Caco-2 (cell line): ENCODE results near the gene TTC23. TPM values are rescaled to one million over a fixed set of nuclear protein-coding genes. Genes with fewer than 3 reads are reported as not detected.

ENCODE experiments used
- BruUV-seq: library from RNA; stranded (reverse); fragments of 400-500 nt; replicated peaks from 2 replicates; lab custom pipeline; 2021; lab: Mats Ljungman, UMichigan
- CTCF ChIA-PET: fragments of 300-600 bp; sonication (Branson Sonifier 250); formaldehyde crosslinking; loops from one replicate; lab custom pipeline; 2022; ENCODE audit warnings: antibody characterized with exemption; lab: Charles Lee
- POLR2A ChIA-PET: fragments of 300-600 bp; sonication (Branson Sonifier 250); formaldehyde crosslinking; loops from one replicate; lab custom pipeline; 2022; ENCODE audit warnings: antibody characterized with exemption; lab: Charles Lee
- DNase-seq, 2 experiments: peaks; one replicate each; pipeline versions ENCODE4 v3.0.0 to v3.0.0-alpha.2; 2020 to 2022
- H3K27me3 ChIP-seq: replicated peaks from 2 replicates; pipeline ENCODE4 v1.6.0; 2011; ENCODE audit warnings: low read length; ENCODE audit not compliant: control insufficient read depth, insufficient read depth
- H3K36me3 ChIP-seq: 2 replicates; pipeline ENCODE4 v1.5.1; 2011; ENCODE audit warnings: low read length; ENCODE audit not compliant: control insufficient read depth, insufficient read depth
- H3K4me1 ChIP-seq: fragments of 250-450 bp; sonication (Bioruptor Pico); 2 replicates; pipeline ENCODE4 v1.5.1; 2020; ENCODE audit warnings: mild to moderate bottlenecking
- H3K4me3 ChIP-seq: 2 replicates; pipeline ENCODE4 v1.5.1; 2011; ENCODE audit warnings: low read depth, mild to moderate bottlenecking, control low read depth, low read length
- H3K9me3 ChIP-seq: fragments of 250-450 bp; sonication (Bioruptor Pico); 2 replicates; pipeline ENCODE4 v1.5.1; 2020; ENCODE audit warnings: mild to moderate bottlenecking, moderate library complexity
- H3K27ac Mint-ChIP-seq: one replicate; pipeline ENCODE4 v1.8.0; 2022; ENCODE audit warnings: mixed read lengths; ENCODE audit not compliant: unreplicated experiment
- H3K27me3 Mint-ChIP-seq: one replicate; pipeline ENCODE4 v1.8.0; 2022; ENCODE audit warnings: mixed read lengths; ENCODE audit not compliant: insufficient read depth, unreplicated experiment
- H3K36me3 Mint-ChIP-seq: one replicate; pipeline ENCODE4 v1.8.0; 2022; ENCODE audit warnings: mild to moderate bottlenecking, mixed read lengths; ENCODE audit not compliant: insufficient read depth, unreplicated experiment
- H3K4me1 Mint-ChIP-seq: one replicate; pipeline ENCODE4 v1.8.0; 2022; ENCODE audit warnings: low read depth, mixed read lengths; ENCODE audit not compliant: unreplicated experiment
- H3K4me3 Mint-ChIP-seq: one replicate; pipeline ENCODE4 v1.8.0; 2022; ENCODE audit warnings: mild to moderate bottlenecking, moderate library complexity, mixed read lengths; ENCODE audit not compliant: unreplicated experiment
- H3K9me3 Mint-ChIP-seq: one replicate; pipeline ENCODE4 v1.8.0; 2022; ENCODE audit warnings: mixed read lengths; ENCODE audit not compliant: unreplicated experiment
- intact Hi-C: fragments of 100-400 bp; cut with micrococcal nuclease; formaldehyde crosslinking; loops from one replicate; pipeline ENCODE4 v1.10.0; 2022; ENCODE audit not compliant: unreplicated experiment
- total RNA-seq: library from RNA; stranded (reverse); gene quantifications from 2 replicates; pipeline ENCODE4 v1.2.3, GENCODE V29; 2022
- TF ChIP-seq, protein P1 (sequence below), 2 experiments: fragments of 200-600 bp in 1 of 2; IDR thresholded peaks; 1 replicate in 1 of 2; 2 replicates in 1 of 2; pipeline versions ENCODE4 v1.5.1 to v1.8.0; 2011 to 2022; ENCODE audit warnings: antibody characterized with exemption in 1 of 2, control low read depth in 1 of 2, inconsistent platforms in 1 of 2, low read depth in 1 of 2, low read length in 1 of 2, mild to moderate bottlenecking in 1 of 2, moderate library complexity in 1 of 2; ENCODE audit not compliant: insufficient read depth in 1 of 2, severe bottlenecking in 1 of 2, unreplicated experiment in 1 of 2

Gene TTC23
- total RNA-seq, 1 experiment from 2014 or later, result 10.8 TPM

DNA sequence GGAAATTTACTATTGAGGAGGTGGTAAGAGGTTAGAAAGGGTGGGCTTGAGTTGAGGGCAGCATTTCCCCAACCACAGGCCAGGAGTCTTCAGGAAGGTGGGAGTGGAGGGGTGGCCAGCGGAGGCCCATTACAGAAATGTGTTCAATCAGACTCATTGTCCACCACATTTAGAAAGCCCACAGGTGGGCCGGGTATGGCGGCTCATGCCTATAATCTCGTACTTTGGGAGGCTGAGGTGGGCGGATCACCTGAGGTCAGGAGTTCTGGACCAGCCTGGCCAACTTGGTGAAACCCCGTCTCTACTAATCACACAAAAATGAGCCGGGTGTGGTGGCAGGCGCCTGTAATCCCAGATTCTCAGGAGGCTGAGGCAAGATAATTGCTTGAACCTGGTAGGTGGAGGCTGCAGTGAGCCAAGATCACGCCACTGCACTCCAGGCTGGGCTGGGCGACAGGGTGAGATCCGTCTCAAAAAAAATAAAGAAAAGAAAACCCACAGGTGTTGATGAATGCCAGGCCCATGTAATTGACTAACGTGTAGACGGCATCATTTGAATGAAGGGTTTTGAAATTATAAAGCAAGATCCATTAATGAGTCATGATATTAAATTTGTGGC, 156.7 kb downstream of the TTC23 start:
- POLR2A ChIA-PET, result no interaction called here
- H3K4me3 Mint-ChIP-seq, result no peak overlapping the region
- no peaks in the 10 kb centered on the region for H3K9me3 ChIP-seq
- intact Hi-C loops, result no loop called here
- BruUV-seq, result no TSS peak
- H3K9me3 Mint-ChIP-seq, result no peaks in the 10 kb centered on the region
- H3K27ac Mint-ChIP-seq, result no peak overlapping the region
- H3K36me3 Mint-ChIP-seq, result no peaks in the 10 kb centered on the region
- no peak for DNase-seq
- no peaks in the 10 kb centered on the region for H3K27me3 ChIP-seq
- H3K4me1 Mint-ChIP-seq, result no peaks in the 10 kb centered on the region
- CTCF ChIA-PET, result no interaction called here
- TF ChIP-seq, protein P1, sequence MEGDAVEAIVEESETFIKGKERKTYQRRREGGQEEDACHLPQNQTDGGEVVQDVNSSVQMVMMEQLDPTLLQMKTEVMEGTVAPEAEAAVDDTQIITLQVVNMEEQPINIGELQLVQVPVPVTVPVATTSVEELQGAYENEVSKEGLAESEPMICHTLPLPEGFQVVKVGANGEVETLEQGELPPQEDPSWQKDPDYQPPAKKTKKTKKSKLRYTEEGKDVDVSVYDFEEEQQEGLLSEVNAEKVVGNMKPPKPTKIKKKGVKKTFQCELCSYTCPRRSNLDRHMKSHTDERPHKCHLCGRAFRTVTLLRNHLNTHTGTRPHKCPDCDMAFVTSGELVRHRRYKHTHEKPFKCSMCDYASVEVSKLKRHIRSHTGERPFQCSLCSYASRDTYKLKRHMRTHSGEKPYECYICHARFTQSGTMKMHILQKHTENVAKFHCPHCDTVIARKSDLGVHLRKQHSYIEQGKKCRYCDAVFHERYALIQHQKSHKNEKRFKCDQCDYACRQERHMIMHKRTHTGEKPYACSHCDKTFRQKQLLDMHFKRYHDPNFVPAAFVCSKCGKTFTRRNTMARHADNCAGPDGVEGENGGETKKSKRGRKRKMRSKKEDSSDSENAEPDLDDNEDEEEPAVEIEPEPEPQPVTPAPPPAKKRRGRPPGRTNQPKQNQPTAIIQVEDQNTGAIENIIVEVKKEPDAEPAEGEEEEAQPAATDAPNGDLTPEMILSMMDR (IDR thresholded peaks at IDR 0.05; ENCODE audit: insufficient read depth in 1 of 2, low read depth in 1 of 2, low read length in 1 of 2, severe bottlenecking in 1 of 2, unreplicated experiment in 1 of 2), result no peak
- H3K4me1 ChIP-seq, result no peaks in the 10 kb centered on the region
- no peak overlapping the region for H3K4me3 ChIP-seq
- no peaks in the 10 kb centered on the region for H3K36me3 ChIP-seq
- H3K27me3 Mint-ChIP-seq, result no peaks in the 10 kb centered on the region

DNA sequence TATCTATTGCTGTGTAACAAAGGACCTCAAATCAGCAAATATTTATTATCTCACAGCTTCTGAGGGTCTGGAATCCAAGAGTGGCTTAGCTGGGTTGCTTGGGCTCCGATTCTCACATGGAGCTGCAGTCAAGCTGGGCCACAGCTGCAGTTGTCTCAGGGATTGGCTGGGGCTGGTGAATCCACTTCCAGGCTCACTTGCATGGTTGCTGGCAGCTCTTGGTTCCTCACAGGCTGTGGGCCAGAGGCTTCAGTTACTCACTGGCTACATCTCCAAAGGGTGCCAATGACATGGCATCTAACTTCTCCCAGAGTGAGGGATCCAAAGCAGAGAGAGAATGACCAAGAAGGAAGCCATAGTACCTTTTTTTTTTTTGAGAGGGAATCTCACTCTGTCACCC, 158.4 kb downstream of the TTC23 start:
- DNase-seq, result no peak
- intact Hi-C loops, result no loop called here
- H3K4me1 ChIP-seq, result no peaks in the 10 kb centered on the region
- no TSS peak for BruUV-seq
- H3K27me3 ChIP-seq, result no peaks in the 10 kb centered on the region
- no peaks in the 10 kb centered on the region for H3K9me3 ChIP-seq
- POLR2A ChIA-PET, result interaction anchor here (0.6 kb wide), 1 partner anchor 9 kb away, joined by 3 read pairs; no protein-coding TSS in a partner anchor
- no peak overlapping the region for H3K4me3 Mint-ChIP-seq
- no peaks in the 10 kb centered on the region for H3K36me3 Mint-ChIP-seq
- H3K9me3 Mint-ChIP-seq, result no peaks in the 10 kb centered on the region
- CTCF ChIA-PET, result interaction anchor here (1.0 kb wide), 1 partner anchor 123 kb away, joined by 3 read pairs; no protein-coding TSS in a partner anchor
- H3K36me3 ChIP-seq, result no peaks in the 10 kb centered on the region
- H3K27me3 Mint-ChIP-seq, result no peaks in the 10 kb centered on the region
- H3K4me1 Mint-ChIP-seq, result no peaks in the 10 kb centered on the region
- no peak overlapping the region for H3K27ac Mint-ChIP-seq
- TF ChIP-seq, protein P1 (IDR thresholded peaks at IDR 0.05; ENCODE audit: insufficient read depth in 1 of 2, low read depth in 1 of 2, low read length in 1 of 2, severe bottlenecking in 1 of 2, unreplicated experiment in 1 of 2), result no peak
- H3K4me3 ChIP-seq, result no peak overlapping the region

DNA sequence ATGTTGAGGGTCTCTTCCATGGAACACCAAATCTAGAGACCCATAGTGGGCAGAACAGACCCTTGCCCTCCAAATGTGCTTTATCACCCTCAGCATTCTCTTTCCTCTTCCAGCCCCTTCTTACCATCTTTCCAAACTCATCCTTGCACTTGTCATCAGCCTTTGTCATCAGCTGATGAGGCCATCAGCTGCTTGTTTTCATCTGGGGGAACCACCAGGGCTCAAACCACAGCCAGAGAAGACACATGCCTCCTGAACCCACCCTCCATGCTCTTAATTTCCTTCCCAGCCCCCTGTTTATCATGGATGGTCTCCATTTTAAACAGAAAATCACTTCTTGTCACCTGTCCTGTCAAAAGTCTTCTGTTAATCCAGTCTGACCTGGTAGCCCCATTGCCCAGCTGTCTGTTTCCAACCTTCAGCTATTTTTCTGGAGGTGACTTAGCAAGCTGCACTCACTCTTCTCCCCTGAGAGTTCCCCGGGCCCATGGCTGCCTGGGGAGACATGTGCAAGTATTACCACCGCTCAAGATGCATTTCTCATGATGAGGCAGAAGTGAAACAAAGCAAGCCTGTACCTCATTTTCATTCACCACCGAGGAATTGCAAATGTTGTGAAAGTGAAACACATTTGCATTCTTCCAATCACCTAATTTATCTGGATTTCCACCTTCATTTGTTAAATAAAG, 159.2 kb downstream of the TTC23 start:
- CTCF ChIA-PET, result interaction anchor here (0.6 kb wide), 1 partner anchor 389 kb away, joined by 5 read pairs; no protein-coding TSS in a partner anchor
- TF ChIP-seq, protein P1 (IDR thresholded peaks at IDR 0.05; ENCODE audit: insufficient read depth in 1 of 2, low read depth in 1 of 2, low read length in 1 of 2, severe bottlenecking in 1 of 2, unreplicated experiment in 1 of 2), result no peak
- Mint-ChIP-seq H3K27me3 (no peaks in the 10 kb centered on the region), H3K27ac (no peak overlapping the region), H3K4me1 (no peaks in the 10 kb centered on the region), H3K9me3 (no peaks in the 10 kb centered on the region), H3K4me3 (no peak overlapping the region), H3K36me3 (no peaks in the 10 kb centered on the region)
- Histone ChIP-seq H3K4me3 (no peak overlapping the region), H3K27me3 (no peaks in the 10 kb centered on the region), H3K9me3 (no peaks in the 10 kb centered on the region), H3K36me3 (no peaks in the 10 kb centered on the region), H3K4me1 (no peaks in the 10 kb centered on the region)
- POLR2A ChIA-PET, result no interaction called here
- intact Hi-C loops, result no loop called here
- no TSS peak for BruUV-seq
- DNase-seq, result no peak
